Measurements from ENCODE around the gene DNAJC28.
A peak's percentile ranks its signal among the peaks of the same experiment; 100 is the strongest.

The DNAJC28 gene

GRCh38 chr21:33514229-33514628 is 22.7 kb upstream of the DNAJC28 start (continued):
- TF ChIP-seq ZNF518A (tag by site-specific recombination; conservative IDR thresholded peaks at IDR 0.05; ENCODE audit: low read depth) (no peak), ZNF214 (tag by site-specific recombination; IDR thresholded peaks at IDR 0.05; ENCODE audit: borderline replicate concordance) (no peak), ZNF391 (tag by site-specific recombination; IDR thresholded peaks at IDR 0.05; ENCODE audit: borderline replicate concordance, low read depth) (no peak)

GRCh38 chr21:33512481-33512880 is 21.0 kb upstream of the DNAJC28 start:
- POLR2A ChIA-PET = no interaction called here
- CTCF ChIA-PET = interaction anchor here (0.6 to 1.3 kb wide), 2 partner anchors 14 to 93 kb away, joined by 3 read pairs; no protein-coding TSS in a partner anchor
- H3K9me3 ChIP-seq (ENCODE audit: control insufficient read depth, insufficient read depth, low read depth, low read length) = no peaks in the 10 kb centered on the region
- H3K36me3 ChIP-seq (ENCODE audit: control insufficient read depth in 2 of 2, insufficient read depth in 1 of 2, low read length in 2 of 2) = peaks cover 91 to 97% of the 10 kb centered on the region in 2 experiments
- H3K27ac ChIP-seq (ENCODE audit: extremely low read depth, low read depth, low read length) = no peak overlapping the region
- H3K4me1 ChIP-seq (ENCODE audit: control insufficient read depth, insufficient read depth, low read length) = no peaks in the 10 kb centered on the region
- no peak overlapping the region for H3K4me3 ChIP-seq (ENCODE audit: low read depth, low read length)
- peak; percentile 82 for TF ChIP-seq ZNF121 (tag by site-specific recombination; IDR thresholded peaks at IDR 0.05)
- no peak for TF ChIP-seq ZNF473 (tag by site-specific recombination; IDR thresholded peaks at IDR 0.05)

GRCh38 chr21:33511639-33512038 is 20.1 kb upstream of the DNAJC28 start:
- no peak overlapping the region for H3K27ac ChIP-seq (ENCODE audit: extremely low read depth, low read depth, low read length)
- no peak overlapping the region for H3K4me3 ChIP-seq (ENCODE audit: low read depth, low read length)
- H3K9me3 ChIP-seq (ENCODE audit: control insufficient read depth, insufficient read depth, low read depth, low read length) = no peaks in the 10 kb centered on the region
- no peaks in the 10 kb centered on the region for H3K4me1 ChIP-seq (ENCODE audit: control insufficient read depth, insufficient read depth, low read length)
- H3K36me3 ChIP-seq (ENCODE audit: control insufficient read depth in 2 of 2, insufficient read depth in 1 of 2, low read length in 2 of 2) = peaks cover 91 to 97% of the 10 kb centered on the region in 2 experiments
- CTCF ChIA-PET = interaction anchor here (1.3 kb wide), 1 partner anchor 94 kb away, joined by 3 read pairs; no protein-coding TSS in a partner anchor
- POLR2A ChIA-PET = interaction anchor here (0.6 to 0.7 kb wide), 2 partner anchors 38 to 71 kb away, joined by 7 read pairs; no protein-coding TSS in a partner anchor
- TF ChIP-seq ZNF239 (tag by site-specific recombination; IDR thresholded peaks at IDR 0.05) (no peak), SETDB1 (IDR thresholded peaks at IDR 0.05; ENCODE audit: insufficient read length, low read length) (no peak), ZSCAN23 (tag by site-specific recombination; IDR thresholded peaks at IDR 0.05) (no peak), ZNF768 (tag by site-specific recombination; IDR thresholded peaks at IDR 0.05) (no peak), INSM2 (tag by site-specific recombination; IDR thresholded peaks at IDR 0.05) (no peak), ZNF148 (tag by site-specific recombination; IDR thresholded peaks at IDR 0.05; ENCODE audit: borderline replicate concordance) (no peak), ZNF132 (tag by site-specific recombination; IDR thresholded peaks at IDR 0.05; ENCODE audit: borderline replicate concordance) (no peak), SALL2 (tag by site-specific recombination; IDR thresholded peaks at IDR 0.05; ENCODE audit: borderline replicate concordance) (no peak), ZNF146 (tag by site-specific recombination; IDR thresholded peaks at IDR 0.05) (no peak), FEZF1 (tag by site-specific recombination; IDR thresholded peaks at IDR 0.05) (no peak), ZNF548 (tag by site-specific recombination; IDR thresholded peaks at IDR 0.05) (no peak), ZBTB26 (tag by site-specific recombination; optimal IDR thresholded peaks at IDR 0.05) (no peak), ZSCAN30 (tag by site-specific recombination; IDR thresholded peaks at IDR 0.05) (no peak), ZNF433 (tag by site-specific recombination; IDR thresholded peaks at IDR 0.05; ENCODE audit: low read depth) (no peak), ELK4 (IDR thresholded peaks at IDR 0.05; ENCODE audit: borderline replicate concordance, low read depth, low read length) (no peak)
